GM19025 (cell line): ENCODE results near the gene ATP8B3.
"Not testable (repeated sequence)": the region's sequence is repeated elsewhere in the genome, so short reads cannot be mapped to it uniquely, and the experiment has no call there.

Source experiments
- ATAC-seq: cut with Tn5 transposase; IDR thresholded peaks from one replicate; pipeline ENCODE4 v1.9.1; 2021; ENCODE audit warnings: mild to moderate bottlenecking, low read depth, moderate library complexity; ENCODE audit not compliant: unreplicated experiment

Gene ATP8B3

DNA sequence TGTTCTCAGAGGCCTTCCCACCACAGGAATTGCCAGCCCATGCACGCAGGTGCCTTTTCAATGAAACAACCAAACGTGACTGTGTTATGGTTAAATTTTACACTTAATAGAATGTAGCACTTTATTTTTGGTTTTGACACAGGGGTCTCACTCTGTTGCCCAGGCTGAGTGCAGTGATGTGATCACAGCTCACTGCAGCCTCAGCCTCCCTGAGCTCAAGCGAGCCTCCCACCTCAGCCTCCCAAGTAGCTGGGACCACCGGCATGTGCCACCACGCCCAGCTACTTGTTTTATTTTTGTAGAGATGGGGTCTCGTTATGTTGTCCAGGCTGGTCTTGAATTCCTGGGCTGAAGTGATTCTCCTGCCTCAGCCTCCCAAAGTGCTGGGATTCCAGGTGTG is 7.2 kb downstream of the ATP8B3 start:
- ATAC-seq, result no peak

DNA sequence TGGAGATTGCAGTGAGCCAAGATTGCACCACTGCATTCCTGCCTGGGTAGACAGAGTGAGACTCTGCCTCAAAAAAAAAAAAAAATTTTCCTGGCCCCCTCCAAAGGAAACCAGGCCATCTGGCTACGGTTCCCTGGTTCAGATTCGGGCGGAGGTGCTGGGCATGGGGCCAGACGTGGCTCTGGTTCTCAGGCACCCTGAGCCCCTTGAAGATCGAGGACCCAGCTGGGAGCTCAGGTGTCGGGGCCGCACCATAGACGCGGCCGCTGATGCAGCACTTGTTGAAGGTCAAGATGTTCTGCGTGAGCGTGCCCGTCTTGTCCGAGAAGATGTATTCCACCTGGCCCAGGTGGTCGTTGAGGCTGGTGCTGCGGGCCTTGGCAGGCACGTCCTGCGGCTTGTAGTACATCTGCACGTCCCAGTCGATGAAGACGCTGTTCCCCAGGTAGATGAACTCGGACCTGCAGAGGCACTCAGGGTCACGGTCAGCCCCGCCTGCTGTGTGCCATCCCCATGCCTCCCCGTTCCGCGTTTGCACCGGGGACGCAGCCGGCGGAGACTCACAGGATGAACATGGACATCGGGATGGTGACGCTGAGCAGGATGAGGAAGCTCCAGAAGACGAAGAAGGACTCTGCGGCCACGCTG is 12.3 kb downstream of the ATP8B3 start:
- no peak for ATAC-seq

DNA sequence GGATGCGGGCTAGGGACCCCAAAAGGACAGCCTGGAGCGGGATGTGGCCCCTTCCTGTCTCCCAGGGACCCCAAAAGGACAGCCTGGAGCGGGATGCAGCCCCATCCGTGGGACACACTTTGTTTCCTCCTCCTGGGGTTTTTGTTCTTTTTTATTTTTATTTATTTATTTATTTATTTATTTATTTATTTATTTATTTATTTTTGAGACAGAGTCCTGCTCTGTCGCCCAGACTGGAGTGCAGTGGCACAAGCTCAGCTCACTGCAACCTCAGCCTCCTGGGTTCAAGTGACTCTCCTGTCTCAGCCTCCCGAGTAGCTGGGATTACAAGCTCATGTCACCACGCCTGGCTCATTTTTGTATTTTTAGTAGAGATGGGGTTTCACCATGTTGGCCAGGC is 14.8 kb downstream of the ATP8B3 start:
- ATAC-seq, result not testable (repeated sequence)

DNA sequence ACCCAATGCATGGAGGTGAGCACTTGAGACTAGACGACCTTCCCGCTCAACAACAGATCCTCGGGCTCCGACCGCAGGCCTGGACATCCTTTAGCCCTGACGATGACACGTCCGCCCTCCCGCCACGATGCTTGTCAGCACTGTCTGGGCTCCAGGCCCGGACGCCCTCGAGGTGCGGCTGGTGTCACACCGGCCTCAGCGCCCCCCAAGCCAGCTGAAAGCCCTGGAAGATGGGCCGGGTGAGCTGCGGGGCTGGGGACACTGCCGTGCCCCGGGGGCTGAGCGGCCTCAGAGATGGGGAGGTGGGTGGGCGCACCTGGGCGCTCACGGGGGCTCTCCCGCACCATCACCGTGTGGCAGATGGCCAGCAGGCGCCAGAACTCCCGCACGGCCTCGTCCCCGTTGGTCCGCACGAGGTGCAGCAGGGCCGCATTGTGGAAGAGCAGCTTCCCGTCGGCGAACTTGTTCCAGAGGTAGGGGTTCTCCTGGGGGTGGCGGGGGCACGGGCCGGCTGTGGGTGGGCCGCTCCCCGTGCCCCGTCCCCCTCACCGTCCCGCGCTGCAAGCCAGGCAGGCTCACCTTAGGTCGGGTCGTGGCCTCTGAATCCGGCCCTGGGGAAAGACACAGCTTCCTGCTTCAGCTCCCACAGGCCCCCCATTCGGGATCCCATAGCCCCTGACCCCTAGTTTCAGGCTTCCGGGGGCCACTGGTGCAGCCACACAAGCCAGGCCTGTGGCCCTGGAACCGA is 15.5 kb downstream of the ATP8B3 start:
- no peak for ATAC-seq

DNA sequence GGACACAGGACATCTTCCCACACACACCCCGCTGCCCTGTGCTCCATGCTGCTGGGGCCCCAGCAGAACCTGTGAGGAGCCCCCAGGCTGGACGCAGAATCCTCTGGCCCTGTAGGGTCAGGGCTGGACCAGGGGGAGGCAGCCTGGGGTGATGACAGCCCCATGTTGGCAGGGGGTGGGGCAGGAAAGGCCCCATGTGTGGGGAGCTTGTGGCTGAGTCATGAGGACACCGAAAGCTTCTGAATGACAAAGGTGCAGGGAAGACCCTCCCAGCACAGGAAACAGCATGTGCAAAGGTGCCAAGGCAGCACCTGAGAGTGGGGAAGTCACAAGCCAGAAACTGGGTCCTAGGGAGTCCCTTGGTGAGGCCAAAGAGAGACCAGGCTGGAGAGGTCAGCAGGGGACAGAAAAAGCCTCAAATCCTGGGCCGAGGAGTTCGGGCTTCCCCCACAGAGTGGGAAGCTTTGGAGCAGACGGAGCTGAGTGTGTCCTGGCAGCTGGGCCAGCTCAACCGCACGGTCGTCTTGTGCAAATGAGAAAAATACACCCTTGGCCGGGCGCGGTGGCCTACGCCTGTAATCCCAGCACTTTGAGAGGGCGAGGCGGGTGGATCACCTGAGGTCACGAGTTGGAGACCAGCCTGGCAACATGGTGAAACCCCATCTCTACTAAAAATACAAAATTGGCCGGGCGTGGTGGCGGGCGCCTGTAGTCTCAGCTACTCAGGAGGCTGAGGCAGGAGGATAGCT is 17.5 kb downstream of the ATP8B3 start:
- no peak for ATAC-seq

DNA sequence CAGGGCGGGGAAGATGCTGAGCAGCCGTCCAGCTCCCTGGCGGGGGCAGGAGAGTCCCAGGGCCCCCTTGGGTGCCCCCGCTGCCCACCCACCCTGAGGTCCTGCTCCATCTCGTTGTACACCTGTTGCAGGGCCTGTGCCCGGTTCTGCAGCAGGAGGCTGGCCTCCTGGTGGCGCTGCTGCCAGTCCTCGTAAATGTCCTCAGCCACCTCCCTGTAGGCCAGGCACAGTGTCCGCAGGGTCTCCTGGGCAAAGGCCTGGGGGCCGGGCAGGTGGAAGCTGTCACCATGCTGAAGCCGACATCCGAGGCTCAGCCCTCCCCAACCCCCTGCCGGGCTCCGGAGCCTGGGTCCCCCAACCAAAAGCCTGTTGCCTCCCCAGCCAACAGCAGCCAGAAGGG is 20.2 kb downstream of the ATP8B3 start:
- ATAC-seq, result no peak

DNA sequence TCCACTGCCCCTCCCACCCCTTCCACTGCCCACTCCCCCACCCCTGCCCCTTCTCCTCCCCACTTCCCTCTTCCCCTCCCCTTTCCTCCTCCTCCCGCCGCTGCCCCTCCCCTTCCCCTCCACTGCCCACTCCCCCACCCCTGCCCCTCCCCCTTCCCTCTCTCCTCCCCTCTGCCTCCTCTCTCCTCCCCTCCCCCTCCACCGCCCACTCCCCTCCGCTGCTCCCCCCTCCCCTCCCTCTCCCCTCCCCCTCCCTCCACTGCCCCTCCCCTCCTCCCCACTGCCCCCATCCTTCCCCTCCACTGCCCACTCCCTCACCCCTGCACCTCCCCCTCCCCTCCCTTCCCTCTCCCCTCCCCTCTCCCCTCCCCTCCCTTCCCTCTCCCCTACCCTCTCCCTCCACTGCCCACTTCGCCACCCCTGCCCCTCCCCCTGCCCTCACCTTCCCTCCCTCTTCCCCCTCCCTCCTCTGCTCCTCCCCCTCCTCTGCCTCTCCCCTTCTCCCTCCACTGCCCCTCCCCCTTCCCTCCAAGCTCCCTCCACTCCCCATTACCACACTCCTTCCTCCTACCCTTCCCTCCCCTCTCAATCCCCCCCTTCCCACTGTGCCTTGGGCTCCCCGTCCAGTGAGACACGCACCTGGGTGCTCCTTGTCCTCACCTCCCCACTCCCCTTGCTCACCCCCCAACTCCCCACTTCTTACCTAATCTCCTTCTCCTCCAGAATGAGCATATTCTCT is 21.9 kb downstream of the ATP8B3 start:
- ATAC-seq, result no peak

DNA sequence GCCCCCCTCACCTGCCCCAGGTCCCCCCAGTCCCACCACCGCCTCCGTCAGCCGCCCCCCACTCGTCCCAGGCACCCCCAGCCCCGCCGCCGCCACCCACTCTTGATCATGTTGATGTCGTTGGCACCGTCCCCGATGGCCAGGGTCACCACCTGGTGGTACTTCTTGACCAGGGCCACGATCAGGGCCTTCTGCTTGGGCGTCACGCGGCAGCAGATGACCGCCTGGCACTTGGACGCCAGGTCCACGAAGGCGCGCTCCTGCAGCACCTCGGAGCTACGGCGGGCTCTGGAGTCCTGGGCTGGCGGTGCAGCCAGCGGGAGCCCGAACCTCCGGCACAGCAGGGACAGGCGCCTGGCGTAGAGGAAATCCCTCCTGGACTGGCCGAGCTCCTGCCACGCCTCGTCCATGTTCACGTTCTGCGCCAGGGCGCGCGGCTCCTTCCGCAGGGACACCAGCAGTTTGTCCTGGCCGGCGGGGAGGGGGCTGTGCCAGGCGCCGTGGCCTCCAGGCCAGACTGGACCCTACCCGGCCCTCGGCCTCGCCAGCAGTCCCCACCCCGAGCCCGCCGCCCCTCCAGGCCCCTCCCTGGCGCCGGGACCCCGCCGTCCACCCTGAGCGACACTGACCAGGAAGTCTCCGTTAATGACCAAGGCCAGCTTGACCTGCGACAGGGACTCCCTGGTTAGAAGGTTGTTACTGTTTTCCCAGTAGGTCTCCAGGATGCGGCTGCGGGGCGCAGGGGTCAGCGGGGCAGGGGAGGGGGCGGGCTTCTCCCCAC is 22.6 kb downstream of the ATP8B3 start:
- no peak for ATAC-seq

DNA sequence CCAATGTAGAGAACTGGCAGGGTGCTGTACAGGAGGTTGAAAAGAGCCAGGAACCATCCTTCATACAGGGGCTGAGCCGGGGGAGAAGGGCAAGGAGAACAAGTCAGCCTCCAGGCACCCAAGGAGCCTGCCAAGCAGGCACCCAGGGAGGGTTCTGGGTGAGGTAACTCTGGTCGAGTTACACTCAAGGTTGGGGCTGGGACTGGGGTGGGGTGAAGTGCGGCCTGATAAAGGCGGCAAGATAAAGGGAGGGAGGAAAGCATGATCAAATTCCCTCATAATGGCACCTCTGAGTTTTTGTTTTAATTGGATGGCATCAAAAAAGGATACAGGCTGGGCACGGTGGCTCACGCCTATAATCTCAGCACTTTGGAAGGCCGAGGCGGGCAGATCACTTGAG is 25.0 kb downstream of the ATP8B3 start:
- no peak for ATAC-seq

DNA sequence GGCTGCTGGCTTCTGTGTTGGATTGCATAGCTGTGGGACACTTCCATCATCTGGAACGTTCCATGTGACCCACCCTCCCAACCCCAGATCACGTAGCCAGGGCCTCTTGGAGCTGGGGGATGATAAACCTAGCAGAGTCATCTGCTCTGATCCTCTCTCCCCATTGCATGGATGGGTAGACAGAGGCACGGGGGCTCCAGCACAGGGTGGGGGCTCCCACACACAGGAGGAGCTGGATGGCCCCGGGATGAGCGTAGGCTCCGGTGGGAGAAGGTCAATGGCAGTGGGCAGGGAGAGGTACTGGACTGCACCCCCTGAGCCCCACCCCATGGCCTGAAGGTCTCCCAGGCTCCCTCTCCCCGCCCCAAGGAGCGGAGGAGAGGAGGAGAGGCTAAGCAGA is 25.4 kb downstream of the ATP8B3 start:
- ATAC-seq, result no peak

DNA sequence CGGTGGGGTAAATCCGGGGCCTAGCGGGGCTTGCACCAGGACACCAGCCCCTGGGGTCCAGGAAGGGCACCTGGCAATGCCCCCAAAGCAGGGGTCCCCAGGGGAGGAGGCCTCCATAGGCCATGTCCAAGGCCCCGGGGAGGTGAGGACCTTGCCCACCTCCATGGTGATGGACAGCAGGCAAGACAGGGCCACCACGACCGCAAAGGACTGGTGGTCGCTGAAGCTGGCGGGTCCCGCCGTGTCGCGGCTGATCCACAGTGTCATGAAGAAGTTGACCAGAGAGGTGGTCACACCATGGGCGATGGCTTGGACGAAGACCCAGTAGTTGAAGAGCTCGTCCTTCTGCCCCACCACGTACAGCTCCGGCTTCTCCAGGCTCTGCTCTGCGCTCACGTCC is 26.8 kb downstream of the ATP8B3 start:
- no peak for ATAC-seq

DNA sequence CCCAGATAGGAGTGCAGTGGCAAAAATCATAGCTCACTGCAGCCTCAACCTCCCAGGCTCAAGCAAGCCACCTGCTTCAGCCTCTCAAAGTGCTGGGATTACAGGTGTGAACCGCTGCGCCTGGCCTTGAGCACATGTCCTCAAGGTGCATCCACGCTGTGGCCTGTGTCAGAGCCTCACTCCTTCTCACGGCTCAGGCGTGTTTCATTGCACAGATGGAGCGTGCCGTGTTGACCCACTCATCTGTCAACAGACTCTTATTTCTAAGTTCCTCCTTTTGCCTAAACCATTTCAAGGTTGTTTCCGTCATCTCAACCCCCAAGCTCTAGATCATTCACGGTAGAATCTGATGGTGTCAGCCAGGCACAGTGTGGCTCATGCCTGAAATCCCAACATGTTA is 28.2 kb downstream of the ATP8B3 start:
- no peak for ATAC-seq

DNA sequence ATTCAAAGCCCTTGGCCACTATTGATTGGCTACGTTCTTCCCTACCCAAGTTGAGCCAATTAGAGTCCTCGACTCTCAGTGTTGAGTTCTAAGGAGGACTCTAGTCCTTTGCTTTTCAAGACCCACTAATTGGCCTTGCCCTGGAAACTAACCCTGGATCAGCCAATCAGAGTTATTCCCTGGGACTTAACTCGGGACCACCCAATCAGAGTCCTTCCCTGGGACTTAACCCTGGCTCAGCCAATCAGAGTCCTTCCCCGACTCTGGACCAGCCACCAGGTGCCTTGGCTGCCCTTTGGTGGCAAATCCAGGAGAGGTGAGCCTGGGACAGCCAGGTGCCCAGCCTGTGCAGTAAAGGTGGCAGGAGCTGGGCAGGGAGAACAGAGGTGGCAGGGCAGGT is 28.7 kb downstream of the ATP8B3 start:
- ATAC-seq, result no peak

DNA sequence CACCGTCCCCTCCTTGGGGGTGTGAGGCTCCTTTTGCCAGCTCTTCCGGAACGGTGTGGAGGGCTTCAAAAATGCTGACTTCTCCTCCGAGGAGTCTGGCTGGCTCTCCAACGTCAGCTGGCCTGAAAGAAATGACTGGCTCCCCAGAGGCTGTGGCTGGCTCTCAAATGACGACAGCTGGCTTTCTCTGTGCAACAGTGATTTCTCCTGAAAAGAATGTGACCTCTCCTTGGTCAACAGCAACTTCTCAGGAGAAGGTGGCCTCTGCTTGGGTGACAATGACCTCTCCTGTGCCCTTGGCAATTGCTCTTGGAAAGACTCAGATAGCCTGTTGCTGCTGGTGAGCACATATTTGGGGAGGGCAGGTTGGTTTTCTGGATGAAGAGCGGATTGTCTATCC is 29.6 kb downstream of the ATP8B3 start:
- no peak for ATAC-seq

DNA sequence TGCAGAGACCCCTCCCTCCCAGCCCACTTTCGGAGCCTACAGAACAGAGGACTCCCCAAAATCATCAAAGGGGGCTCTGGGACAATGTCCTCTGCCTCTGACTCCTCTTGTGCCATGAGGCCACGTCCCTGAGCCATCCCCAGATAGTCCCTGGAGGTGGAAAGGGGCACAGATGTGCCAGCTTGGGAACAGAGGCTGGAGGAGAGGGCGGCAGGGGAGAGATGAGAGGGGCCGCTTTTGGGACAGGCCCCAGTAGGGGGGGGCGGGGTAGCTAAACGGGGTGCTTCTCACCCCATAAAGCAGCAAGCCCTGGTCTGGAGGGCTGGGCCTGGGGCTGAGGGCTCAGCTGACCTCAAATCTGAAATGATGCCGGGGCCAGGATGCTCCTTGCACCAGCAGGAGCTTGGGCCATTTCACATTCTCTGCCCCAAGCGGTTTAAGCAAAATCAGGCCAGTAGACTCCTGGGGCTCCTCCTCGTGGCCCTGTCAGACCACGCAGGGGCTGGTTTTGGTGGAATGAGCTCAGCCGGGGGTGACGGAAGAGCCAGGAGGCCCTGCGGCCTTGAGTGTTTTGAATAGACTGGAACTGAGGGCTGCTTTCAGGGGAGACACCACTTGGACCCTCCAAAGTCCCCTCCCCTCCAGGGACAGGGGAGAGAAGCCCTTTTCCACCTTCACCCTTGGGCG is 31.7 kb downstream of the ATP8B3 start:
- ATAC-seq, result no peak

DNA sequence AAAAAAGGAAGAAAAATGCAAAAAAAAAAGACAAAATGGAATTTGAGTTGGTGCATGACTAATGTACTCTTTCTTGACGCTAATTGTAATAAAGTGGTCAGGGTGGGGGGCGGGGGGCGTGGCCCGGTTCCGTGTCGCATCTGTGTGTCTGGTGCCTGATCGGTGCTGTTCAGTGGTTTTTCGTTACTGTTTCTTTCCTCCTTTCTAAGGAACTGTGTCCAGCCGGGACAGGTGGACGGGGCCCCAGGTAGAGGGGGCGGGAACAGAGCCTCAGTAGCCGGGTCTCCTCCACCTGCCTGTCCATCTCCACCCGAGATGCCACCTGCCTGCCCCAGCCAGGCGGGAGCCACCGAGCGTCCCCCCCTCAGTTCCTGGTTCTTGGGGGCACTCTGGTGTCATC is 32.5 kb downstream of the ATP8B3 start:
- no peak for ATAC-seq

DNA sequence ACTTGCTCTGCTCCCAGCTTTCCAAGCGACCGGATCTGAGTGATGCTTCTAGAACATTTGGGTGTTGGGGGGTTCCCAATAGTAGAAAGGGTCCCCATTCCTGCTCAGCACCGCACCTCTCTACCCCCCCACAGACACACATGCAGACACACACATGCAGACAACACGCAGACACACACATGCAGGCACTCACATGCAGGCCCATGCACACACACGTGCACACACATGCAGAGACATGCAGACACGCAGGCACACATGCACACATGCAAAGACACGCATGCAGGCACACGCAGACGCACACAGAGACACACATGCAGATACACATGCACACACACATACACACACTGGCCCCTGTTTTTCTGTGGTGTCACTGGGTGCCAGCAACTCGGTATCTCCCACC is 34.9 kb downstream of the ATP8B3 start:
- no peak for ATAC-seq

DNA sequence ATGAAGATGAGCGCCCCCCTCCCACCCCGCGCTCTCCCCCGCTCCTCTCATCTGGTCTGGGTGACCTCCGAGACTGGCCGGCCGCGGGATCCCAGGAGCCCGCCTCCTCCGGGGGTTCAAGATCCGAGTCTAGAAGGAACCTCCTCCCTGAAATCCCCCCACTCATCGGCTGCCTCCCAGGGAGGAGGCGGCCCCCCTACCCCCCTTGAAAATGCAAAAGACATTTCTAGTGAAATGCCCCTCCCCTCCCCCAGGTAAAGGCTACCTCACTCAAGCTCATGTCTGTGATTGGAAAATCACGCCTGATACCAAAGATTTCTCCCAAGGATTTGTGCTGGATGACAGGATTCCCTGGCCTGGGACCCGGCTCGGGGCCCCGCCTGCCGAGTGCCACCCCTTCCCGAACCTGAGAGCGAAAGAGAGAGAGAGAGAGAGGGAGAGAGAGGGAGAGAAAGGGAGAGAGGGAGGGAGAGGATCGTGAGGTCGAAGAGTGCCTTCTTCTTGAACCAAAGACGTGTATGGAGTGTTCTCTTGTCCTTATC is 35.4 kb downstream of the ATP8B3 start:
- no peak for ATAC-seq

DNA sequence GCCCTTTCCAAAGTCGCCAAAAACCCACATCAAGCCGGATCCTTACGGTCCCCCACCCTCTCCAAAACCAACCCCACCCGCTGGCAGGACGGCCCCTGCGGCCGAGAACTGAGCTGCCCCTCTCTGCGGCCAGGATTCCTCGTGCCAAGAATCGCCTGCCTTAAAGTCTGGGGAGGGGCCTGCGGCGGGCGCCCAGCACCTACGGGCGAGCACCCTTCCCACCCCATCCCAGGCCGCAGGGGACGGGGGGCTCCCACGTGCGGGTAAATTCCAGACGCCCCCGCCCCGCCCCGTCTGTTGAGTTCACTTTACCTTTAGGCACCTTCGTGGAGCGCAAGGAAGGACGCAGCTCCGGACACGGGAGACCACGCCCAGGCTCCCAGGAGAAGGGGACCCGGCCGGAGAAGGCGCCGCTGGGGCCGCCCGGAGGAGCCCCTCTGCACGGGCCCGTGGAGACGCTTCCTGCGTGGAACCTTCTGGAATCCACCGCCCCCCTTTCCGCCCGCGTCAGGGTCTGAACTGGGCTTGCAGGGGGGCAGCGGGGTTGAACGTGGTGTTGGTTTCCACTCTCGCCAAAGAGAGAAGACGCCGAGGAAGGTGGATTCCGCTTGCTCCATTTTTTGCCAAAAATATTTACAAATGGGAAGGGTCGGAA is 36.0 kb downstream of the ATP8B3 start:
- no peak for ATAC-seq
